ENCODE measurements around the gene COPB1.

Gene COPB1

DNA sequence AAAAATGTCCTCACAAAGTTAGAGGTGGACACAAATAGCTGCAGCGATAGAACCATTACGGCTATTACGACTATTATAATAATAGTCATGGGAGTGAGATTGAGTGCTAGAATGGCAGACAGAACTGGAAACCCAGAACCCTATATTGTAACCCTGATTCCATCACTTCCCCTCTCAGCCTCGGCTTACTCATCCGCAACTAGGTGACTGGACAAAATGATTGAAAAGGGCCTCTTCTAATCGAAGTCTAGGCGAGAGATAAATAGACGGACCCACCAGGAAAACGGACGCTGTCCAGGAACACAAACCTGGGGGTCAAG is 19.9 kb upstream of the COPB1 start:
- no peak for FAIRE-seq
- no peak for DNase-seq (ENCODE audit: extremely low spot score, insufficient read length, low read depth)

DNA sequence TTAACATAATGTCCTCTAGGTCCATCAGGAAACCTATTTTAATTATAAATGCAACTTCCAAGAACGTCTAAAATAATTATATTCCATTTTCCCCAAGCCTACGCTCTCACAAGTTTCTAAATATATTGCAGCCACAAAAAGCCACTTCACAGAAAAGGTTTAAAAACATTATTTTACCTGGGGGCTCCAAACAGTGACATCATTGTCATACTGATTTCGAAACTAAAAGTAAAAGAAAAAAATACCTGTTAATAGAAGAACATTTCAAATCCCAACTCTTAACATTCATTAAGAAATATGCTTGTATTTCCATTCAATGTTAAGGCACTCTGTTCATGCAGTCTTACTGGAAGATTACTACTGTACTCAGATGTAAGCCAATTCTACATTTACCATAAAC is 19.2 kb upstream of the COPB1 start:
- no peak for DNase-seq (ENCODE audit: extremely low spot score, insufficient read length, low read depth)
- no peak for FAIRE-seq

DNA sequence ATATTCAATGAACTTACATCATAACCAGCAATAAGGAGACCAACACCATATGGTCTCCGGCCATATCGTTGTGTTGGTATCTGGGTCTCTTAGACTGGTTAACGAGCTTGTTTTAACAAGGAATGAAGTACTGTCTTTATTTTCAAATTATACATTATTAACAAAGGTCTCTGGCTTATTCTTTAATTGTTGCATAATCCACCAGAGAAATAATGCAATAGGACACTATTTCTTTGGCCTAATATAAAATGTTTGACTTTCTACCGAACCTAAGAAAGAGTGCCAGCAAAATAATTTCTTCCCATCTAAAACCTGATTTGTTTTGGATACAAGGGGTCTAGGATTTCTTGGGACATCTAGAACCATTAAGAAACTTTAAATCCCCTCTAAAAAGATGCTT is 14.2 kb upstream of the COPB1 start:
- FAIRE-seq, result no peak
- no peak for DNase-seq (ENCODE audit: extremely low spot score, insufficient read length, low read depth)

DNA sequence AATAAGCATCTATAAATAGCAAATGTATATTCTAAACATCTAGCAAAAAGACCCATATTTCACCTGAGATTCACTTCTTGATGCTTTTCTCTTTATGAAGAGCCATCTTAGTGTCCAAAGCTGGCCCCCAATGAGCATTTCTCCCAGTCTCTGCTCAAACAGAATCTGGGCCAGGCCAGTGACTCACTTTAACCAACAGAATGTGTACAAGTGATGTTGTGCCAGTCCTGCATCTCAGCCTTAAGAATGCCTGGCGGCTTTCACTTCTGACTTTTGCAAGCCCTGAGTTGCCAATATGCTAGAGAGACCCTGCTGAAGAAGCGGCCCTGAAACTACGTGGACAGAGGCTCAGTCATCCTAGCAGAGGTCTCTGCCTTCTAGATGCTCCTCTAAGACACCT is 6.9 kb upstream of the COPB1 start:
- FAIRE-seq (no peak), DNase-seq (ENCODE audit: extremely low spot score, insufficient read length, low read depth) (no peak)

DNA sequence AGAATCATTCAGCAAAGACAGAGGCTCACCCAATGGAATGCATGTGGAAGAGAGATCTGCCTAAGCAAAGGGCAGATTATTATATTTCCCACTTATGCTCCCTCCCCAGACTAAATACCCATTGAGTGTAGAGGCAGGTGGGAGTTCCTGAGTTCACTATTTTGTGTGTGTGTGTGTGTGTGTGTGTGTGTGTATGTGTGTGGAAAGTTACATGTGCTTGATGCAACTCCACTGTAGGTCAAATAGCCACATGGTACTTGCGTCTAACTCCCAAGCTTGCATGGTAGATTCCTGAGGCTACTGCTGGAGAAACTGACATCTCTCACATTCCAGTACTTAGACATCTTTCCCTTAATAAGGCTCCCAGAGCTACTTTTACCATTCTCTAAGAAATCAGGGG is 3.4 kb upstream of the COPB1 start:
- no peak for FAIRE-seq

DNA sequence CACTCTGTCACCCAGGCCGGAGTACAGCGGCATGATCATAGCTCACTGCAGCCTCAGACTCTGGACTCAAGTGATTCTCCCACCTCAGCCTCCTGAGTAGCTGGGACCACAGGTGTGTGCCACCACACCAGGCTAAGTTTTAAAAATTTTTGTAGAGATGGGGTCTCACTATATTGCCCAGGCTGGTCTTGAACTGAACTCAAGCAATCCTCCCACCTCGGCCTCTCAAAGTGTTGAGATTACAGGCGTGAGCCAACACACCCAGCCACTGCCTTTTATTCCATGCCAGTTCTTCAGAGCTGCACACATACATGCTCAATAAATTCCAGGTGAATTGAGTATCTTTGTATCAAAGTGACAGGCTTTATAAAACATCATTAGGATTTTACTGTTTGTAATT is 2.4 kb upstream of the COPB1 start:
- DNase-seq (ENCODE audit: extremely low spot score, insufficient read length, low read depth) (no peak), FAIRE-seq (no peak)

More for the DNA sequence above, 3.4 kb upstream of the COPB1 start:
- DNase-seq (ENCODE audit: extremely low spot score, insufficient read length, low read depth), result no peak

DNA sequence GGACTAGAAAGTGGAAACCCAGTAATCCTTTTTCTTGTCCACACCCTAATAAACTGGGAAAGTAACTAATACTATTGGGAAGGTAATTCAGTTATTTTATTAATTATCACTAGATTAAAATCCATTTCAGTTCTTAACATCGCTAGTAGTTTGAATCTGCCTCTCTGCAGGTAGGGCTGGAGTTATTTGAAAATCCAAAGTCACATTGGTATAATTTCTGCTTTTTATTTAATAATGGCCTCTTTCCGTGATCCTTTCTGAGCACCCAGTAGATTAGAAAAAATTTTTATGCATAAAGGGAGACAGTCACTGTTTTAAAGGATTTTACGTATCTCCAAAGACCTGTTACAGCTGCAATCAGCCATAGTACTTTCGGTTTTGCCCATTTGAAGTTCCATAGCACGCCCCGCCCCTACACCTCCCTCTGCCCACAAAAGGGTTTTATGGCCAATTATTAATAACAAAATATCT is 605 bp upstream of the COPB1 start:
- peak; percentile 77 for FAIRE-seq

DNA sequence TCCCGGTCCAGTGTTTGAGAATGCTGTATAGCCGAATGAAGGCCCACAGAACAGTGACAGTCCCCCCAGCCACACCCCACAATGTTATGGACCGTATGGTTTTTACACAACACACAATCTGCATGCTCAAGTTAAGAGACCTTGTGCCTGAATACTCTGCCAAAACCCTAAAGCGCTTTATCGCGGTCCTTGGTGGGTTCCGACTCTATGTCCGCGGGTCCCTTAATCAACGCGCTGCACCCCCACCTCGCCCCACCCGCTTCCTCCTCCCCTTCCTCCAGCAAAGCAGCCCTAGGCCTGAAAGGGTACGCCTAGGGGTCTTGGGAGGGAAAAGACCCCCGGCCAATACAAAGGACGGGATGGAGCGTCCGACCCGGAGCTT is 442 bp downstream of the COPB1 start:
- DNase-seq (ENCODE audit: extremely low spot score, insufficient read length, low read depth) (no peak), FAIRE-seq (no peak)

More for the DNA sequence above, 605 bp upstream of the COPB1 start:
- no peak for DNase-seq (ENCODE audit: extremely low spot score, insufficient read length, low read depth)

DNA sequence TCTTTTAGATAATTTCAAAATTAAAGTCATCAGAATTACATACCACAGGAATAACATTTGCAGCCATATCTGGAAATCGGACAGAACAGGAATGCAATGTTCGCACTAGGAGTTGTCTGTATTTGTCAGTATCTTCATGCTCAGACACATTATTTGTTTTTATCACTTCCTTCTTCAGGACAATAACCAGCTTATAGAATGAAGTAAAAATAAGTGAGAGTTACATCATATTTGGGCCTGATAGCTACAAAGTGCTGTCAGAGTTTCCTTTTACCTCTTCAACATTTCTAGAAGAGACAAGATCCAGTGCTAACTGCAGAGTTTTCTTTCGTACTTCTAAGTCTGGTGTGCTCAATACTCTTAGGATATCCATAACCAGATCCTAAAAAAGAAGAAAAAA is 18.9 kb downstream of the COPB1 start:
- no peak for DNase-seq (ENCODE audit: extremely low spot score, insufficient read length, low read depth)
- FAIRE-seq, result no peak

DNA sequence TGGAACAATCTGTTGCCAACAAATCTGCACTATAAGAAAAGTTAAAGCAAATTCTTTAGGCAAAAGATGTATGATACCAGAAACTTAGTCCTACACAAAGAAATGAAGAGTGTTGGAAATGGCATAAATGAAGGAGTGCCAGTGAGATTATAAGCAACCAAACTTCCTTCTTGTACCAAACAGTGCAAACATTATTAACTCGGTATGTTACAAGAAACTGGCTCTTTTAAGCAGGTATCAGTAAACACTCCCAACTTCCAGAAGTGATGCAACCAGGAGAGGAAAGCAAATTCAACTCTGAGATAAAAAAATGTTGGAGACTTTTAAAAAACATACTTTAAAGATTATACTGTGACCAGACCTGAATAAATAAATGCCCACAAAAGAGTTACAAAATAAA is 28.5 kb downstream of the COPB1 start:
- DNase-seq (ENCODE audit: extremely low spot score, insufficient read length, low read depth), result no peak
- no peak for FAIRE-seq

DNA sequence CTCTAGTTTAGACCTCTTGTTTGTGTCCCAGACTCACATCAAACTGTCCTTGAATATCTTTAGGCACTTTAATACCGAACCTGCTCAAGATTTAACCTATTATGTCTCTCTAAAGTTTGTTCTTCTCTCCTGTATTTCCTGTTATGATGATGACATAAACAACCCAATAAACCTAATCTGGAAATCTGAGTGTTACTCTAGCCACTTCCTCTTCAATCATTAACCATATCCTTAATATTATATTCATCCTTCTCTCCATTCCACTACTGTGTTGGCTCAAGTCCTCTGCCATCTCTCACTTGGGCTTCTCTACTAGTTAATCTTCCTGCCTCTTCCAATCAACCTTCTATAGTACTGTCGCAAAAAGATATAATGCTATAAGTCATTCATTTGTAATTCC is 36.0 kb downstream of the COPB1 start:
- DNase-seq (ENCODE audit: extremely low spot score, insufficient read length, low read depth) (no peak), FAIRE-seq (no peak)

DNA sequence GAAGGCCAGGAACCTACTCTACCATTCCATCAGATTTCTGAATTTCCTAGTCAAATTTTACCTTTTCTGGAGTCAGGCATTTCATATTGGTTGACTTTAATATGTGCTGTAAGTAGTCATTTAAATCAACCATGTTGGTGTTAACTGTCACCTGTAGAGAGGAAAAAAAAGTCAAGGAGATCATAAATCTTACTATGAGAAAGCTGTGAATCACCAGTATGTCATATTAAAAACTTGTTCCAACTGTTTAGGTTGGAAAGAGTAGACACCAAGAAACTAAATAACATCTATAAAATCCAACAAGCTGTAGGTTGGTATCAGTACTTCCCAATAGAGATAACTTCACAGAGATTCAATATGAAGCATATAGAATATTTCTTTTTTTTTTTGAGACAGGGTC is 39.5 kb downstream of the COPB1 start:
- FAIRE-seq, result no peak
- DNase-seq (ENCODE audit: extremely low spot score, insufficient read length, low read depth), result no peak

DNA sequence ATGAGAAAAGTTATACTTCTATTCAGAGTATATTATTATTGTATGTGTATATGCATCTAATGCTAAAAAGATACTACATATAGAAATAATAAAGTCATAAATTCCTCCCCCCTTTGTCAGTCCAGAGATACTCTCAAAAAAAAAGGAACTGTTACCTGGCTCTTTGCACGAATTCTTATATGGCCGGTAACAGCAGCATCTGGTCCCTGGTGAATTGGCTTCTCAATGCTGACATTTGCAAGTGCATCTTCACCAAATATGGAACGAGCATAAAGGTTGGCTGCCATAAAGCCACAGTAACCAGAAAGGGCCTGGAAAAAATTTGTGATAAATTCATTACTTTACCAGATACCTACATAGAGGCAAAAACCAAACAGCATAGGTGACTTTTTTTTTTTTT is 41.2 kb downstream of the COPB1 start:
- DNase-seq (ENCODE audit: extremely low spot score, insufficient read length, low read depth), result no peak
- FAIRE-seq, result no peak

DNA sequence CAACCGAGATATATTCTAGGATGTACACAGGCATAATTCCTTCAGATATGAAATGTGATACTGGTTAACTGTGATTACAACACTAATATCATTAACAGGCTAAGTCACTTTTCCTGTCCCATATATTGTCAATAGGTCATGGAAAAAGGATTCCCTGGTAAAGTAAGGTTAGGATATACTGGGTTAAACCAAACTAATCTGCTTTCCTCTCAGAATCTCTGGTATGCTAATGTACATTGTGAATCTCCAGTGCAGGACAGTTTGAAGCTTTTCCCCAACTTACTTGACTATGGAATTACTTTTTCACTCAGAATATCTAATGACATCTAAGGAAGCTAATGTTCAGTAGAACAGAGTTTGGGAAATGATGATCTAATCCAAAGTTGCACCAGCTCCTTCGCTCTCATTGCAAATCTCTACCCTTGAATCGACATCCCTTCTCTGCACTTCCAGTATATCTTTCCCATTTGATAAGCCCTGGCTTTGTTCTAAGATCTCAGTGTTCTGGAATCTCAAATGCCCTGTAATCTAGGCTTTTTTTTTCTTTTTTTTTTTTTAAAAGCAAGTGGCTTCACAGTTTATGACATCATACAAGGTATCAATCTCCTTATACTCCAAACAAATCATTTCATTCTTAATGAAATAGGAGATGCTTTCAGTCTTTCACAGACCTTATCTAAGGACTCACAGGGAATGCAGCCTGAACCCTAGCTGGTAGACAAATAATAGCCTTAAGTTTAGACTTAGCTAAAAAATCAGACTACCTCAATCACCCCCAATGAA is 43.8 kb downstream of the COPB1 start:
- DNase-seq (ENCODE audit: extremely low spot score, insufficient read length, low read depth) (no peak), FAIRE-seq (no peak)

DNA sequence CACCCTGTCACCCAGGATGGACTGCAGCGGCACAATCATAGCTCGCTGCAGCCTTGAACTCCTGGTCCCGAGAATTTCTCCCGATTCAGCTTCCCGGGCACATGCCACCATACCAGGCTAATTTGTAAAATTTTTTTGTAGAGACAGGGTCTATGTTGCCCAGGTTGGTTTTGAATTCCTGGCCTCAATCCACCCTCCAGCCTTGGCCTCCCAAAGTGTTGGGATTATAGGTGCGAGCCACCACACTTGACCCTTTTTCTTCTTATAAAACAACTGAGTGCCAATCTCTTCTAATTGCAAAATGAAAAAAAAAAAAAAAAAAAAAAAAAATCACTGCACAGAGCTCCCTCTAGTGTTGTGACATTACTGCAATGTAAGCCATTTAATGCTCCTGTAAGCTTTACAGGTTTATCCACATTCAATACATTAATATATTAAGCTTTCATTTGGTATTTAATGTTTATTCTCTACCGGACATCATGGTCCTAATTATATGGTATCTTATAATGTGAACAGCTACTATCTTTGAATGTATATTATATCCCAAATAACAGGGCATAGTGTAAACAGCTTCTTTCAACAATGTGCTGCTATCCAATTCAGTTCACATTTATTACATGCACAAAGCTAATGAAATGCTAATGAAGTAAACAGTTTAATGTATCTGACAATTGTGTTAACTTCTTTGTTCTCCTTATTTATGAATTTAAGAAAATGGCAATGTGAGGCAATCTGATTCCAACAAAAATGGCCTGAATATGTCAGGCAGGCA is 44.6 kb downstream of the COPB1 start:
- no peak for DNase-seq (ENCODE audit: extremely low spot score, insufficient read length, low read depth)
- peak; percentile 65 for FAIRE-seq

DNA sequence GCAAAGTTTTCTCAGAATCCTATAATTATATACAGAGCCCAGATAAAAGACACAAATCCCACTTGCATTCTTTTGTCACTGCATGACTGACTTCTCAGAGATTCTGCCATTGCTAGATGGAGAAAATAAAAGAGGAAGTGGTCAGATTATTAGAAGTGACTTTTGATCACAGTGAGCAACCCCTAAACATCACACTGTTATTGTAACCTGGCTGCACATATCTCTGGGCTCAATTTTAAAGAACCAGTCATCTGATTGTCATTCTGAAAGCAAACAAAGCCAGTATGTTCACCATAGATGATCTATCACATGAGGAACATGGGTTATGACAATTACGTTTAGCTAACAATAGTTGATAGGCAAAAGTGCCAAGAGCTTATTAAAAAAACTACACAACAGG is 47.8 kb downstream of the COPB1 start:
- FAIRE-seq, result no peak
- DNase-seq (ENCODE audit: extremely low spot score, insufficient read length, low read depth), result no peak

DNA sequence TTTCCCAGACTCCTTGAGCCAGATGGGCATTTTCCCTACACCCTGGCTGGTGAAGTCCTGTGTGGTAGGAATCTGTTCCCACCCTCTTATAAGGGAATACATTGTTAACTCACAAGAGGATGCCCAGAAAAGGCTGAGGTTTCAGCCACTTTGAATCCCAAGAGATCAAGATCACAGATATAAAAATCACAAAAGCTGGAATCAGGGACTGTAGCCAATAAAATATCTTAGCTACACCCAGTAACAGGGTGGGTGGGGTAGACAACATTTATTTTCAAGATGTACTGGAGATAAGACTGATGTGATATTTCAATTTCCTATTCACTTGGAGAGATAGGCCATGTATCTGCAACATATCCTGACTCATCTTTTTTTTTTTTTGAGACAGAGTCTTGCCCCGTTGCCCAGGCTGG is 50.3 kb downstream of the COPB1 start:
- DNase-seq (ENCODE audit: extremely low spot score, insufficient read length, low read depth) (no peak), FAIRE-seq (no peak)

DNA sequence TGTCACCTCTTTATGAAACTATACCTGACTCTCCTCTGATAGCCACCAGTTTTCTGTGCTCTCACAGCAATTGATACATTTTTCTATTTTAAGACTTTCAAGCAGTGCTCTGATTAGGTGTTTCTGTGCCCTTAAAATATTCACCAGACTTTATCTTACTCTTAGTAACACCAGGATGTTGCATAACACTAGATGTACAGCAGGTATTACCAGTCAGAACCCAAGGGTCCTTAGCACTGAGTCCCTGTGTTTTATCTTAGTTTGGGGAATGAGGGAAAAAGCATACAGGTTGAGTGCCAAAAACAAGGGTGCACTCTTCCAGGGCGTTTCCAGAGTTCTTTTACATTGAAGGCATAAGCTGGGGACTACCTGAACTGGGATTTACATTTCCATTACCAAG is 51.4 kb downstream of the COPB1 start:
- DNase-seq (ENCODE audit: extremely low spot score, insufficient read length, low read depth) (no peak), FAIRE-seq (no peak)

DNA sequence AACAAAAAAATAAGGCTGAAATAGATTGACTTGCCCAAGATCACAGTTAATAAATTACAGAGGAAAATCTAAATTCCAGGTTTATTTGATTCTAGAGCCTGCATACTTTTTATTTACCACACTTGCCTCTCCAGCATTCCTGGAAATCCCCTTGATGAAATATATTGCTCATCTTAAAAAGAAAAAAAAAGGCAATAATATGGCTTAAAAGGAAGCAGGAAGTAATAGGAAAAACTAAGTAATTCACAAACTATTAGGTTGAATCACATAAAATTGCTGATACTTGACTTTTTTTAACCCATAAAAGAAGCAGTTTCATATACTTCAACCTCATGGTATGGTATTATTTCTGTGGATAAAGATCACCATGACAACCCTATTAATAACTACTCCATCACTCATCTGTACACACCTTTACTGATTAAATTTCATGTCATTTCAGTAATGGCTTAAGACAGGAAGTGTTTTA is 52.9 kb downstream of the COPB1 start:
- FAIRE-seq, result no peak
- no peak for DNase-seq (ENCODE audit: extremely low spot score, insufficient read length, low read depth)

DNA sequence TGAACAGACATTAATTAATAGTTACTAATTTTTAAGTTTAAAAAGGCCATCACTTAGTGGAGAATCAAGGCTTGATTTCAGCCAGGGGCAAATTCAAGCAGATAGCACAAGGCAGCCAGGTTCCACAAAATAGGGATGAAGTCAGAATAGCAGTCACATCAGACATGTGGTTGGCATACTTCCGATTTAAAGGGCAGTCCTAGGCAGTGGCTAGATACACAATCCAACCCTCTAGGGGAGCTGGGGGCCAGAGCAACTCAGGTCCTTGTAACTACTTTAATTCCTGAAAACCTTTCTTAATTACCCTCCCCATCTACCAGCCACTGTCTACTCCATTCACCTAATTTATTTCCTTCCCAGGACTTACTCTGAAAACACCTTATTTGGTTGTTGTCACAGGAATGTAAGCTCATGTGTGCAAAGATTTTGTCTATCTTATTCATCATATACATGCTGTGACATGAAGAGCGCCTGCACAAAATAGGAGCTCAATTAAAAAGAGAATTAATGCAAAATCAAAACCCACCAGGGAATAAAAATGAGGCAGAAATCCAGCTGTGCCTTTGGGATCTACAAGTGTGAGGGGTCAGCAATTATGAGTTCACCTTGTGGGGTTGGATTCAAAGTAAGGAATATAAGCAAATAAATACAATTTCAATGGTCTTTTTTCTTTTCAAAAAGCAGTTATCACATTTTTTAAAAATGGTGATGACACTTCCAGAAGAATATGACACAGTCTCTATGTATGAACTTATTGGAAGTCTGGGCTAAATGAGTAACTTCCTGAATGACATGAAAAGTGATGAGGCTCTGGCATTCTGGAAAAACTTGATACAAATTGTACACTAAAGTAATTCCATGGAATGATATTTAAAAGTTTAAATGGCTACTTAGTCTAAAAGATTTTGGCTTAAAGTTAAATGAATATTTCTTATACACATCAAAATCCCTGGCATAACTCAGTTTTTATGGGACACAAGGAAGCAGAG is 53.8 kb downstream of the COPB1 start:
- DNase-seq (ENCODE audit: extremely low spot score, insufficient read length, low read depth) (no peak), FAIRE-seq (no peak)
